ENCODE measurements around the gene ASB9. TPM values are rescaled to one million over a fixed set of nuclear protein-coding genes. Genes with fewer than 3 reads are reported as not detected.

Gene ASB9
- total and polyA plus RNA-seq, 2 donors = 3.3 to 4.9 TPM

DNA sequence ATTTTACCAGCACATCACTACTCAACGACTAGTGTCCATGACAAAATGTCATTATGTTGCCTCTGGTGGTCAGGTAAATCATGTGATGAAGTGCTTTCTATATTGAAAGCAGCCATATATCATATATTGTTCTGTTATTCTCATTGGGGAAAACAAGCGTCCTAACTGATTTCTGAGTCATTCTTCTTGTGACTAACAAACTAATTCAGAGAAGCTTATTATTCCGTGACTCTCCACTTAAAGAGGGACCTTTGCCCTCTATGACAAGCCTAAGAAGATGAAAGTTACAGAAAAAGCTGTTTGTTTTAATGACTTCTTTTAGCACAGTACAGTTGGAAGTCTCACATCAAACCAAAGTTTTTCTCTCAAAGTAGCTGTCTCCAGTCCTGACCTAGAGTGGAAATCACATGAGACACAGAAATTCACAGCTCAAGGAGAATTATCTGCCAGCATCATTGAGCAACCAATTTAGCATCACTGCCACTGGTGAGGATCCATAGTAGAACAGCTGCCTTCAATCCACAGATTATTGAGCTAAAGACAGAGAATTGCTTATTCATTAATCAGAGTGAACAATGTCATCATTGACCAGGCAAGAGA, 36.4 kb downstream of the ASB9 start:
- H3K4me1 ChIP-seq (ENCODE audit: control insufficient read depth in 2 of 2, insufficient read depth in 2 of 2, low read length in 2 of 2) = no peaks in the 10 kb centered on the region
- no peaks in the 10 kb centered on the region for H3K27me3 ChIP-seq (ENCODE audit: control insufficient read depth in 2 of 2, insufficient read depth in 1 of 2, low read length in 1 of 2)
- no peaks in the 10 kb centered on the region for H3K36me3 ChIP-seq (ENCODE audit: control insufficient read depth in 2 of 2, insufficient read depth in 2 of 2, low read length in 1 of 2)
- DNase-seq (ENCODE audit: low read depth in 6 of 9, low spot score in 9 of 9) = no peak
- no peak overlapping the region for H3K27ac ChIP-seq (ENCODE audit: low read depth in 1 of 2, low read length in 1 of 2)
- no peak overlapping the region for H3K4me3 ChIP-seq (ENCODE audit: low read length in 2 of 2)
- 92% methylated on average over 3 of the region's 3 CpGs for WGBS
- H3K9me3 ChIP-seq (ENCODE audit: control insufficient read depth in 2 of 2, insufficient read depth in 1 of 2, low read length in 1 of 2) = no peaks in the 10 kb centered on the region

DNA sequence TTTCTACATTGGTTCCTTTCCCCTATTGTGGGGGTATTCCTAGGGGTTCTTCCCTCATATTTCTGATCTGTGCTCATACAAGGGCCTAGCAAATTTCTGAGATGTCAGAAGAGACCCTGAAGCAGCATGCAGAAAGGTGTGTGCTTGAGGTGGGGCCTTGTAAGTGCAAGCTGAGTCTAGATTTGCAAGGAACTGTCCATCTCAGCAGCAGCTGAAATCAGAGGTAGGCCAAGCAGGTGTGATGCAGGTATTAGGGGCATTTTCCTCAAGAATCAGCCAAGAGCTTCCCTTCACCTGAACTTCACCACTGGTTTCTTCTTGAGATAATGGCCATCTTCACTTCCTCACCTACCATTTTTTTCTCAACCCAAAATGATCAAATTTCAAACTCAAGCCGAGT, 45.1 kb downstream of the ASB9 start:
- Histone ChIP-seq H3K9me3 (ENCODE audit: control insufficient read depth in 2 of 2, insufficient read depth in 1 of 2, low read length in 1 of 2) (no peaks in the 10 kb centered on the region), H3K36me3 (ENCODE audit: control insufficient read depth in 2 of 2, insufficient read depth in 2 of 2, low read length in 1 of 2) (no peaks in the 10 kb centered on the region), H3K27ac (ENCODE audit: low read depth in 1 of 2, low read length in 1 of 2) (no peak overlapping the region), H3K4me1 (ENCODE audit: control insufficient read depth in 2 of 2, insufficient read depth in 2 of 2, low read length in 2 of 2) (no peaks in the 10 kb centered on the region), H3K27me3 (ENCODE audit: control insufficient read depth in 2 of 2, insufficient read depth in 1 of 2, low read length in 1 of 2) (no peaks in the 10 kb centered on the region), H3K4me3 (ENCODE audit: low read length in 2 of 2) (no peak overlapping the region)
- WGBS = 98% methylated on average over 1 of the region's 1 CpG
- DNase-seq (ENCODE audit: low read depth in 6 of 9, low spot score in 9 of 9) = no peak

DNA sequence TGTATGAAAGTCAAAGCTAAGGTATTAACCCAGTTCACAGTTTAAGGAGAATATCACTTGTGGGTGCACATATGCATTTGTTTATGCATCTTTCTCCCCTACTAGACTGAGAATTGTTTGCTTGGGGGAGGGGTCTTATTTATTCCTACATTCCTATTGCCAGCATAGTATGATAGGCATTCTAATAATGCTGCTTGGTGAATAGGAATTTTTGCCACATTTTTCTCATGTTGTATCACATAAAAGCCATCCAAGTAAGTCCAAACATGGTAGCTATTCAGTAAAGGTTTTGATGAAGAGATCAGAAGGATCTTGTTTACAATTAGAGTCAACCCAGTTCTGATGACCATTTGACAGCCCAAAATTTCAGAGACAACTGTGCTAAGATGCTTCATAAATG, 48.6 kb downstream of the ASB9 start:
- Histone ChIP-seq H3K9me3 (ENCODE audit: control insufficient read depth in 2 of 2, insufficient read depth in 1 of 2, low read length in 1 of 2) (no peaks in the 10 kb centered on the region), H3K36me3 (ENCODE audit: control insufficient read depth in 2 of 2, insufficient read depth in 2 of 2, low read length in 1 of 2) (no peaks in the 10 kb centered on the region), H3K4me3 (ENCODE audit: low read length in 2 of 2) (no peak overlapping the region), H3K27me3 (ENCODE audit: control insufficient read depth in 2 of 2, insufficient read depth in 1 of 2, low read length in 1 of 2) (no peaks in the 10 kb centered on the region), H3K4me1 (ENCODE audit: control insufficient read depth in 2 of 2, insufficient read depth in 2 of 2, low read length in 2 of 2) (no peaks in the 10 kb centered on the region), H3K27ac (ENCODE audit: low read depth in 1 of 2, low read length in 1 of 2) (no peak overlapping the region)
- DNase-seq (ENCODE audit: low read depth in 6 of 9, low spot score in 9 of 9) = no peak

DNA sequence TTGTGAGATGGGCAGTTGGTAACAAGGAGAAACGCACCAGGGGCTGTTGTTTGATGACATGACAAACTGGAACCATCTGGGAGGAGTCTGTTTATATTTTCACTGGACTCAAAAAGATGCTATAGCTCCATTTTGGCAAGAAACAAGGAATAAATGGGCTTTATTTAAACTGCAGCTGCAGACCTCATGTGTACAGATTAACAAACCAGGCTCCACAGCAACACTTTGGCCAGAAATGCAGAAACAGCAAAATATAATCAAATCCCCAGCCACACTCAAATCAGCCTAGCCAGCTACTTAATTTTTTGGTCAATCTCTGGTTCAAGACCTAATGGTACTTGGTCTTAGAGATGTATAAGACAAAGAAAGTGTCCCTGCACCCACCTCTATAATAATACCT, 52.7 kb downstream of the ASB9 start:
- no peaks in the 10 kb centered on the region for H3K4me1 ChIP-seq (ENCODE audit: control insufficient read depth in 2 of 2, insufficient read depth in 2 of 2, low read length in 2 of 2)
- WGBS = 82% methylated on average over 1 of the region's 1 CpG
- H3K4me3 ChIP-seq (ENCODE audit: low read length in 2 of 2) = no peak overlapping the region
- DNase-seq (ENCODE audit: low read depth in 6 of 9, low spot score in 9 of 9) = no peak
- no peaks in the 10 kb centered on the region for H3K9me3 ChIP-seq (ENCODE audit: control insufficient read depth in 2 of 2, insufficient read depth in 1 of 2, low read length in 1 of 2)
- no peak overlapping the region for H3K27ac ChIP-seq (ENCODE audit: low read depth in 1 of 2, low read length in 1 of 2)
- H3K27me3 ChIP-seq (ENCODE audit: control insufficient read depth in 2 of 2, insufficient read depth in 1 of 2, low read length in 1 of 2) = no peaks in the 10 kb centered on the region
- no peaks in the 10 kb centered on the region for H3K36me3 ChIP-seq (ENCODE audit: control insufficient read depth in 2 of 2, insufficient read depth in 2 of 2, low read length in 1 of 2)

DNA sequence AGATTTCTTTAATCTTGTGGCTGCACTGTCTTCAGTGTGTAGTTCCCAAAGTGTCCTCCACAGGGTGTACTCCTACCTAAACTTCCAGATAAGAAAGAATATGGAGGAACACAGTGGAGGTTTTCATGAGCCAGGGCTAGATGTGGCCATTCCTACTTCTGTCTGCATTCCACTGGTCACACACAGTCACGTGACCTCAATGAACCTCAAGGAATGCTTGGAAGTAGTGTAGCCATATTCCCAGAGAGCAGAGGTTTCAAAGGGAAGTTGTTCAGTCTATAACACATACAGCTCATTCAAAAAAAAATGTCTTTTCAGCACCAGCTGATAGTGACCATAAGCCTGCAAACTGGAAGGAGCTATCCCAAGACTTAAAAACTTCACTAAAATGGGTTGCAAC, 53.6 kb downstream of the ASB9 start:
- DNase-seq (ENCODE audit: low read depth in 6 of 9, low spot score in 9 of 9) = no peak
- Histone ChIP-seq H3K9me3 (ENCODE audit: control insufficient read depth in 2 of 2, insufficient read depth in 1 of 2, low read length in 1 of 2) (no peaks in the 10 kb centered on the region), H3K36me3 (ENCODE audit: control insufficient read depth in 2 of 2, insufficient read depth in 2 of 2, low read length in 1 of 2) (no peaks in the 10 kb centered on the region), H3K4me1 (ENCODE audit: control insufficient read depth in 2 of 2, insufficient read depth in 2 of 2, low read length in 2 of 2) (no peaks in the 10 kb centered on the region), H3K27me3 (ENCODE audit: control insufficient read depth in 2 of 2, insufficient read depth in 1 of 2, low read length in 1 of 2) (no peaks in the 10 kb centered on the region), H3K4me3 (ENCODE audit: low read length in 2 of 2) (no peak overlapping the region), H3K27ac (ENCODE audit: low read depth in 1 of 2, low read length in 1 of 2) (no peak overlapping the region)
- 97% methylated on average over 1 of the region's 1 CpG for WGBS

DNA sequence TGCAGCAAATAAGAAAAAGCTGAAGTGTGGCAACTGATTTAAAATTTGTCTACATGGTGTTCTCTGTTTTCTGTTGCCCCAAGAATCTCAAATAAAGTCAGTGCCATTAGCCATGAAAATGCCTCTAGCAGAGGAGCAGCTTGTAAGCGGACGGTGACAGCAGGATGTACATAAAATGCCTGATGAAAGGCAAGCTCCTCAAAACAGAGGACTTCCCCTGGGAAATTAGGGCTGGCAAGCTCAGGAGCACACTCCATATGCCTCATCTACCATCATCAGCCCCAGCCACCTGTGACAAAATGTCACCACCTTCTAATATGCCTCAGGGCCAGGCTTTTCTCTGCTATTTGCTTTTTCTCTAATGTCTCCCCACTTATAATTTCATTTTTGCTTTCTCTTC, 54.5 kb downstream of the ASB9 start:
- Histone ChIP-seq H3K4me3 (ENCODE audit: low read length in 2 of 2) (no peak overlapping the region), H3K4me1 (ENCODE audit: control insufficient read depth in 2 of 2, insufficient read depth in 2 of 2, low read length in 2 of 2) (no peaks in the 10 kb centered on the region), H3K27me3 (ENCODE audit: control insufficient read depth in 2 of 2, insufficient read depth in 1 of 2, low read length in 1 of 2) (no peaks in the 10 kb centered on the region), H3K27ac (ENCODE audit: low read depth in 1 of 2, low read length in 1 of 2) (no peak overlapping the region), H3K9me3 (ENCODE audit: control insufficient read depth in 2 of 2, insufficient read depth in 1 of 2, low read length in 1 of 2) (no peaks in the 10 kb centered on the region), H3K36me3 (ENCODE audit: control insufficient read depth in 2 of 2, insufficient read depth in 2 of 2, low read length in 1 of 2) (no peaks in the 10 kb centered on the region)
- DNase-seq (ENCODE audit: low read depth in 6 of 9, low spot score in 9 of 9) = no peak
- WGBS = 99% methylated on average over 2 of the region's 2 CpGs

DNA sequence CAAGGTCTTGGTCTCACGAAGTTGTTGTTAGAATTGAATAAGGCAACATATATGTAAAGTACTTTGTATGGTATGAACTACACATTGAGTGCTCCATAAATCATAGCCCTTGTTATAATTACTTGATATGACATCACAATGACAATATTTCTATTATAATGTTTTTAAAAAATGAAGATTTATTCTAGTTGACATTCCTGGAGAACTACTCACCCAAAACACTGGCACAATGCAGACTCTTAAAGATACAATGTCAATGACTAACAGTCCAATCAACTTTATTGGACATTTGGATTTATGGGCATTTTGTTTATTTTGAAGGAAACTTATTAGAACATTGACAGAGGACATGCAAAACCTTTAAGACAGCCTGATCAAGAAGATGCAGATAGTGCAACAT, 55.3 kb downstream of the ASB9 start:
- no peak for DNase-seq (ENCODE audit: low read depth in 6 of 9, low spot score in 9 of 9)
- Histone ChIP-seq H3K27me3 (ENCODE audit: control insufficient read depth in 2 of 2, insufficient read depth in 1 of 2, low read length in 1 of 2) (no peaks in the 10 kb centered on the region), H3K9me3 (ENCODE audit: control insufficient read depth in 2 of 2, insufficient read depth in 1 of 2, low read length in 1 of 2) (no peaks in the 10 kb centered on the region), H3K27ac (ENCODE audit: low read depth in 1 of 2, low read length in 1 of 2) (no peak overlapping the region), H3K36me3 (ENCODE audit: control insufficient read depth in 2 of 2, insufficient read depth in 2 of 2, low read length in 1 of 2) (no peaks in the 10 kb centered on the region), H3K4me1 (ENCODE audit: control insufficient read depth in 2 of 2, insufficient read depth in 2 of 2, low read length in 2 of 2) (no peaks in the 10 kb centered on the region), H3K4me3 (ENCODE audit: low read length in 2 of 2) (no peak overlapping the region)
- WGBS = 93% methylated on average over 1 of the region's 1 CpG

DNA sequence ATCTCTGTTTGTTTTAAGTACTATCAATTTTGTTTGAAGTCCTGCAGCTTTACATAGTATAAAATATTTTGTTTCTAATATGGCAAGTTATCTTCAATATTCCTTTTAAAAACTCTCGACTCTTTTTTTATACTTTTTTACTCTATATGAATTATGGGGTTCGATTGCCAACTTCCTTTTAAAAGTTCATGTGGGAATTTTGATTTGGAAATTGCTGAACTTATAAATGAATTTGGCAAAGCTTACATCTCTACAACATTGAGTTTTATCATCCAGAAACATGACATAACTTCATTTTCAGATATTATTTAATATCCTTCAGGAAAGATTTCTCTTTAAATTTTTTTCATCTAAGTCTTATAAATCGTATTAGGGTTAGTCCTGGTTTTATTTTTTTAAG, 60.8 kb downstream of the ASB9 start:
- WGBS = 96% methylated on average over 3 of the region's 3 CpGs
- H3K36me3 ChIP-seq (ENCODE audit: control insufficient read depth in 2 of 2, insufficient read depth in 2 of 2, low read length in 1 of 2) = no peaks in the 10 kb centered on the region
- H3K27ac ChIP-seq (ENCODE audit: low read depth in 1 of 2, low read length in 1 of 2) = no peak overlapping the region
- no peaks in the 10 kb centered on the region for H3K9me3 ChIP-seq (ENCODE audit: control insufficient read depth in 2 of 2, insufficient read depth in 1 of 2, low read length in 1 of 2)
- DNase-seq (ENCODE audit: low read depth in 6 of 9, low spot score in 9 of 9) = no peak
- H3K4me1 ChIP-seq (ENCODE audit: control insufficient read depth in 2 of 2, insufficient read depth in 2 of 2, low read length in 2 of 2) = no peaks in the 10 kb centered on the region
- no peak overlapping the region for H3K4me3 ChIP-seq (ENCODE audit: low read length in 2 of 2)
- no peaks in the 10 kb centered on the region for H3K27me3 ChIP-seq (ENCODE audit: control insufficient read depth in 2 of 2, insufficient read depth in 1 of 2, low read length in 1 of 2)

DNA sequence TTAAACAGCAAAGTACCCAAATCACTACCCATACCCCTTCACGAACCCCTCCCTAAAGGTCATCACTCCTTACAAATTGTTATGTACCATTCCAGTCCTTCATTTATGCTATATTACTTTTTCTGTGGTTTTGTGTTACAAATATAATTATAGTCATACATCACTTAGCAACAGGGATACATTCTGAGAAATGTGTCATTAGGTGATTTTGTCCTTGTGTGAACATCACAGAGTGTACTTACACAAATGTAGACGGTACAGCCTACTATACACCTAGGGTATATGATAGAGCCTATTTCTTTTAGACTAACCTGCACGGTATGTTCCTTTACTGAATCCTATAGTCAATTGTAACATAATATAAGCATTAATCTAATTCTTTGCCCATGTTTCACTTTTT, 61.9 kb downstream of the ASB9 start:
- Histone ChIP-seq H3K27me3 (ENCODE audit: control insufficient read depth in 2 of 2, insufficient read depth in 1 of 2, low read length in 1 of 2) (no peaks in the 10 kb centered on the region), H3K36me3 (ENCODE audit: control insufficient read depth in 2 of 2, insufficient read depth in 2 of 2, low read length in 1 of 2) (no peaks in the 10 kb centered on the region), H3K9me3 (ENCODE audit: control insufficient read depth in 2 of 2, insufficient read depth in 1 of 2, low read length in 1 of 2) (no peaks in the 10 kb centered on the region), H3K4me1 (ENCODE audit: control insufficient read depth in 2 of 2, insufficient read depth in 2 of 2, low read length in 2 of 2) (no peaks in the 10 kb centered on the region), H3K27ac (ENCODE audit: low read depth in 1 of 2, low read length in 1 of 2) (no peak overlapping the region), H3K4me3 (ENCODE audit: low read length in 2 of 2) (no peak overlapping the region)
- no peak for DNase-seq (ENCODE audit: low read depth in 6 of 9, low spot score in 9 of 9)
- 95% methylated on average over 3 of the region's 3 CpGs for WGBS

DNA sequence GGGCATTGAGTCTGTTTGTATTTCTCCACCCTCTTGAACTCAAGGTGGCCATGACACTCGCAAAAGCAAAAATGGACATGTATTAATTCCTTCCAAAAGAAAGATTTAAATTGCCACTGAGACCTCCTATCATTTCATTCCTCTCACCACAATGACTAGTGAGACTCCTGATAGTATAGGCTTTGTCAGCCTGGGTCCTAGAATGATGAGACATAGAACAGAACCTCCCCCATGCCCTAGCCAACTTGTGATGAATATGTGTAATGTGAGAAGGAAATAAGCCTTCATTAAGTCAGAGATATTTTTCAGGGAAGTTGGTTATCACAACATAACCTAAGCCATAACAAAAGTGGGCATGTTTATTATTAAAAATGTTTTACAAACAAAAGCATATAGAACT, 62.5 kb downstream of the ASB9 start:
- DNase-seq (ENCODE audit: low read depth in 6 of 9, low spot score in 9 of 9) = no peak
- H3K4me1 ChIP-seq (ENCODE audit: control insufficient read depth in 2 of 2, insufficient read depth in 2 of 2, low read length in 2 of 2) = no peaks in the 10 kb centered on the region
- 100% methylated on average over 1 of the region's 1 CpG for WGBS
- H3K27me3 ChIP-seq (ENCODE audit: control insufficient read depth in 2 of 2, insufficient read depth in 1 of 2, low read length in 1 of 2) = no peaks in the 10 kb centered on the region
- no peak overlapping the region for H3K4me3 ChIP-seq (ENCODE audit: low read length in 2 of 2)
- H3K9me3 ChIP-seq (ENCODE audit: control insufficient read depth in 2 of 2, insufficient read depth in 1 of 2, low read length in 1 of 2) = no peaks in the 10 kb centered on the region
- H3K36me3 ChIP-seq (ENCODE audit: control insufficient read depth in 2 of 2, insufficient read depth in 2 of 2, low read length in 1 of 2) = no peaks in the 10 kb centered on the region
- no peak overlapping the region for H3K27ac ChIP-seq (ENCODE audit: low read depth in 1 of 2, low read length in 1 of 2)
